ENCODE results near the gene CORIN. TPM values are rescaled to one million over a fixed set of nuclear protein-coding genes. Genes with fewer than 3 reads are reported as not detected.

CORIN gene, protein sequence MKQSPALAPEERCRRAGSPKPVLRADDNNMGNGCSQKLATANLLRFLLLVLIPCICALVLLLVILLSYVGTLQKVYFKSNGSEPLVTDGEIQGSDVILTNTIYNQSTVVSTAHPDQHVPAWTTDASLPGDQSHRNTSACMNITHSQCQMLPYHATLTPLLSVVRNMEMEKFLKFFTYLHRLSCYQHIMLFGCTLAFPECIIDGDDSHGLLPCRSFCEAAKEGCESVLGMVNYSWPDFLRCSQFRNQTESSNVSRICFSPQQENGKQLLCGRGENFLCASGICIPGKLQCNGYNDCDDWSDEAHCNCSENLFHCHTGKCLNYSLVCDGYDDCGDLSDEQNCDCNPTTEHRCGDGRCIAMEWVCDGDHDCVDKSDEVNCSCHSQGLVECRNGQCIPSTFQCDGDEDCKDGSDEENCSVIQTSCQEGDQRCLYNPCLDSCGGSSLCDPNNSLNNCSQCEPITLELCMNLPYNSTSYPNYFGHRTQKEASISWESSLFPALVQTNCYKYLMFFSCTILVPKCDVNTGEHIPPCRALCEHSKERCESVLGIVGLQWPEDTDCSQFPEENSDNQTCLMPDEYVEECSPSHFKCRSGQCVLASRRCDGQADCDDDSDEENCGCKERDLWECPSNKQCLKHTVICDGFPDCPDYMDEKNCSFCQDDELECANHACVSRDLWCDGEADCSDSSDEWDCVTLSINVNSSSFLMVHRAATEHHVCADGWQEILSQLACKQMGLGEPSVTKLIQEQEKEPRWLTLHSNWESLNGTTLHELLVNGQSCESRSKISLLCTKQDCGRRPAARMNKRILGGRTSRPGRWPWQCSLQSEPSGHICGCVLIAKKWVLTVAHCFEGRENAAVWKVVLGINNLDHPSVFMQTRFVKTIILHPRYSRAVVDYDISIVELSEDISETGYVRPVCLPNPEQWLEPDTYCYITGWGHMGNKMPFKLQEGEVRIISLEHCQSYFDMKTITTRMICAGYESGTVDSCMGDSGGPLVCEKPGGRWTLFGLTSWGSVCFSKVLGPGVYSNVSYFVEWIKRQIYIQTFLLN
- not detected for total RNA-seq

DNA sequence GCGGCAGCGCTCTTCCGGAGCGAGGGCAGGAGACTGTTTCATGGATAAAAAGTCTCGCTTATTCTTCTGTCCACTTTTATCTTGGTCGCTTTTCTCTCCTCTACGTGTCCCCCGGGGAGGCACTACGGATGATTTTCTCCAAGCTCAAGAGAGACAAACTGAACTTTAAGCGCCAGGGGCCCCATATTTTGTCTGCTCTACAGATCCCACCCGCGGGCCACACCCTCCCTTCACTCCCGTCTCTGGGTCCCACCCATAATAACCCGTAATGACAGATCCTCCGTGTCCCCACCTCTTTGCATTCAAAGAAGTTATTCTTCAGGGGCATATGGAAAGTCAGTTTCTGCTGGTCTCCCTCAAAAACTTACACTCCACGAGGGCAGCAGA is at the start of gene CORIN:
Gene CORIN, minus strand, starts transcription at position 160 of the 387 bp plus-strand sequence. Its CDS starts 118 bp downstream, at position 42.
- CTCF ChIA-PET: interaction anchor here (0.9 to 2.5 kb wide), 15 partner anchors 10 to 300 kb away, joined by 3 to 20 read pairs (median 5); no protein-coding TSS in a partner anchor
- H3K27me3 Mint-ChIP-seq (ENCODE audit: low read depth): peaks cover 8% of the 10 kb centered on the region
- ATAC-seq (peak; percentile 1), DNase-seq (no peak)
- H3K36me3 Mint-ChIP-seq (ENCODE audit: low read depth): peaks cover 3% of the 10 kb centered on the region
- H3K27ac Mint-ChIP-seq: peak within 1 kb of the TSS; percentile 64
- H3K9me3 Mint-ChIP-seq (ENCODE audit: insufficient read depth): no peaks in the 10 kb centered on the region
- POLR2A ChIA-PET: no interaction called here
- peaks cover 29% of the 10 kb centered on the region for H3K4me1 Mint-ChIP-seq (ENCODE audit: low read depth)
- H3K4me3 Mint-ChIP-seq: peak within 1 kb of the TSS; percentile 82

DNA sequence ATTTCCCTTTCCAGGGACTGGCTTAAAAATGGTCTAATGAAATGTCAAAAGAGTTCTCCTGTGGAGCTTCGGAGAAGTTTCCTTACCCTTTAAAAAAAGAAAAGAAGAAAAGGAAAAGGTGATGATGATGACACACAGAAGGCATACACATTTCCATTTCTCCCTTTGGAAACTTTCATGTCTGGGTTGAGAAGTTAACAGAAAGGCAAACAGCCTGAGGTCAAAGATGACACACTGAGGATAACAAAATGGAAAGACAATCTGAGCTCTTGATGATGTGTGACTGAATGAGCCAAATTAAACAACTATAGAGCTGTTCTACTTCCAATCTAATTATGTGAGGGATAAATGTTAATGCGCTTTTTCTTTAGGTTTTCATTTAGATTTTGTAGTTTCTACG is 44.4 kb upstream of the CORIN start:
- Mint-ChIP-seq H3K4me3 (no peak overlapping the region), H3K9me3 (ENCODE audit: insufficient read depth) (no peaks in the 10 kb centered on the region), H3K27me3 (ENCODE audit: low read depth) (no peaks in the 10 kb centered on the region), H3K4me1 (ENCODE audit: low read depth) (no peaks in the 10 kb centered on the region), H3K27ac (no peak overlapping the region), H3K36me3 (ENCODE audit: low read depth) (peaks cover 35% of the 10 kb centered on the region)
- POLR2A ChIA-PET: no interaction called here
- CTCF ChIA-PET: interaction anchor here (1.0 kb wide), 1 partner anchor 46 kb away, joined by 3 read pairs; no protein-coding TSS in a partner anchor
- DNase-seq (no peak), ATAC-seq (no peak)

DNA sequence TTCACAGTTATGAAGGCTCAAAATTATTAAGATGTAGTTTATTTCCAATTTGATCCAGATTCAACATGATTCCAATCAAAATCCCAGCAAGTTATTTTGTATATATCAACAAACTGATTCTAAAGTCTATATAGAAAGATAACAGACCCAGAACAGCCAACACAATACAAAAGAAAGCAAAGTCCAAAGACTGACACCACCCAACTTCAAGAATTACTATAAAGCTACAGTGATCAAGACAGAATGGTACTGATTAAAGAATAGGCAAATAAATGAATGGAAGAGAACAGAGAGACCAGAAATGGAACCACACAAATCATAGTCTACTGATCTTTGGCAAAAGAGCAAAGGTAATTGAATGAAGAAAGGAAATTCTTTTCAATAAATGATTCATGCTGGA is 41.6 kb upstream of the CORIN start:
- H3K27ac Mint-ChIP-seq: peak overlapping the region; percentile 20
- H3K4me3 Mint-ChIP-seq: no peak overlapping the region
- H3K27me3 Mint-ChIP-seq (ENCODE audit: low read depth): no peaks in the 10 kb centered on the region

DNA sequence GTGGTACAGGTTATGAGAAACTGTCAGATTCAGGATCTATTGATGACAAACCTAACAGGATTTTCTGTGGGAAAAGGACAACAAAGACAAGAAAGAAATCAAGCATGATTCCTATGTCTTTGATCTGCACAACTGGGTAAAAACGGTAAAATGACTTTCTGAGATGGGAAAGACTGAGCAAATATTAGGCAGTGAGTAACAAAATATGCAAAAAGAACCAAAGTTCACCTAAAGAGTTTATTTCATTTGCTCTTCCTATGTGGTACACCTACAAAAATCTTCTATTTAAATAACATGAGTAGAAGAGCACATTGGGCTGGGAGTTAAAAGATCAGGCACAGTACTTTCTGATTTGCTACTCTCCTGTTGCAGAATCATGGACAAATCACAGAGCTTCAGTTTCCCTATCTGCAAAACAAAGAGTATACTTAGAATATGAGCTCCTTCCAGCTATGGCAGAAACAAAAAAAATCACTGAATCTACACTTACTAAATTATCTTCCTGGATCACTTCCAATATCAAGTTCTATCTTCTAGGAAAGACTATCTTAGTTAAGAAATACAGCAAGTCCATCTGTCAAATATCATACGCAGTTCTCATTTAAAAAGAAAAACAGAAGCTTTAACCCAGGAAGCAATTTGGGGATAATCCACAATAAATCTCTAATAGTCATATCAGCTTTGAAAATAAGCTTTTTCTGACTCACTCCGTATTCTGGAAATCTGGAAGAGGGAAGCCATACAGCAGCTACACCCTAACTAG is 39.1 kb upstream of the CORIN start:
- Mint-ChIP-seq H3K36me3 (ENCODE audit: low read depth) (peaks cover 49% of the 10 kb centered on the region), H3K4me3 (no peak overlapping the region), H3K27ac (no peak overlapping the region), H3K9me3 (ENCODE audit: insufficient read depth) (no peaks in the 10 kb centered on the region), H3K4me1 (ENCODE audit: low read depth) (peaks cover 8% of the 10 kb centered on the region), H3K27me3 (ENCODE audit: low read depth) (no peaks in the 10 kb centered on the region)
- ChIA-PET CTCF (no interaction called here), POLR2A (no interaction called here)
- DNase-seq: no peak
- ATAC-seq: no peak

More for the DNA sequence above, 41.6 kb upstream of the CORIN start:
- ChIA-PET CTCF (interaction anchor here (0.6 to 1.1 kb wide), 2 partner anchors 8 to 193 kb away, joined by 3 read pairs; no protein-coding TSS in a partner anchor), POLR2A (no interaction called here)
- Mint-ChIP-seq H3K9me3 (ENCODE audit: insufficient read depth) (no peaks in the 10 kb centered on the region), H3K4me1 (ENCODE audit: low read depth) (peaks cover 1% of the 10 kb centered on the region), H3K36me3 (ENCODE audit: low read depth) (peaks cover 48% of the 10 kb centered on the region)
- no peak for ATAC-seq
- no peak for DNase-seq

DNA sequence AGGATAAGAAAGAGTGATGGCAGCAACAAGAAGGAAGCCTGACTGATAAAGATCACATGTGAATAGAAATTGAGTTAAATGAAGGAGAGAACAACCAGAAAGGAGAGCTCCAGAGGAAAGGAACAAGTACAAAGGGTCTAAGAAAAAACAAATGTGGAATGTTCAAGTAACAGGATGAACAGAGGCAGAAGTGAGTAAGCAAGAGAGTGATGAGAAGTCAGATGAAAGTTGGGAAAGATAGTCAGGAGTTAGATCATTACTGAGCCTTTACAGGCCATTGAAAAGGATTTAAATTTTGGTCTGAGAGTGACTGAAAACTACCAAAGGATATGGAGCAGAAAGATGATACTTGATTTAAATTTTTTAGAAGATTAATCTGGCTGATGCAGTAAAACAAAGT is 38.4 kb upstream of the CORIN start:
- Mint-ChIP-seq H3K27ac (no peak overlapping the region), H3K36me3 (ENCODE audit: low read depth) (peaks cover 51% of the 10 kb centered on the region), H3K4me3 (no peak overlapping the region), H3K27me3 (ENCODE audit: low read depth) (no peaks in the 10 kb centered on the region), H3K9me3 (ENCODE audit: insufficient read depth) (no peaks in the 10 kb centered on the region), H3K4me1 (ENCODE audit: low read depth) (peaks cover 8% of the 10 kb centered on the region)
- ATAC-seq (no peak), DNase-seq (no peak)
- ChIA-PET CTCF (no interaction called here), POLR2A (no interaction called here)

DNA sequence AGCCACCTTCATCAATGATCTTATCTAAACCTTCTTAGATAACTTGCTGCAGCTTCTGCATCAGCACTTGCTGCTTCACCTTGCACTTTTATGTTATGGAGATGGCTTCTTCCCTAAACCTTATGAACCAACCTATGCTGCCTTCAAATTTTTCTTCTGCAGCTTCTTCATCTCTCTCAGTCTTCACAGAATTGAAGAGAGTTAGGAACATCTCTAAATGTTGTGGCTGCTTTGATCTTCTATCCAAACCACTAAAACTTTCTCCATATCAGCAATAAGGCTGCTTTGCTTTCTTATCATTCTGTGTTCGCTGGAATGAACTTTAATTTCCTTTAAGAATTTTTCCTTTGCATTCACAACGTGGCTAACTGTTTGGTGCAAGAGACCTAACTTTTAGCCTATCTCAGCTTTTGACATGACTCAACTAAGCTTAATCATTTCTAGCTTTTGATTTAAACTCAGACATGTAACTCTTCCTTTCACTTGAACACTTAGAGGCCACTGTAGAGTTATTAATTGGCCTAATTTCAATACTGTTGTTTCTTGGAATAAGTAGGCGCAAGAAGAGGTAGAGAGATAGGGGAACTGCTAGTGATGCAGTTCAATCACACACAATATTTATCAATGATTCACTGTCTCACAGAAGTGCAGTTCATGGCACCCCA is 36.1 kb upstream of the CORIN start:
- Mint-ChIP-seq H3K9me3 (ENCODE audit: insufficient read depth) (no peaks in the 10 kb centered on the region), H3K4me3 (no peak overlapping the region), H3K4me1 (ENCODE audit: low read depth) (peaks cover 8% of the 10 kb centered on the region), H3K36me3 (ENCODE audit: low read depth) (peaks cover 58% of the 10 kb centered on the region), H3K27me3 (ENCODE audit: low read depth) (no peaks in the 10 kb centered on the region), H3K27ac (no peak overlapping the region)
- DNase-seq: no peak
- no peak for ATAC-seq
- CTCF ChIA-PET: interaction anchor here (1.3 to 1.5 kb wide), 2 partner anchors 21 to 52 kb away, joined by 3 to 4 read pairs; no protein-coding TSS in a partner anchor
- POLR2A ChIA-PET: no interaction called here

DNA sequence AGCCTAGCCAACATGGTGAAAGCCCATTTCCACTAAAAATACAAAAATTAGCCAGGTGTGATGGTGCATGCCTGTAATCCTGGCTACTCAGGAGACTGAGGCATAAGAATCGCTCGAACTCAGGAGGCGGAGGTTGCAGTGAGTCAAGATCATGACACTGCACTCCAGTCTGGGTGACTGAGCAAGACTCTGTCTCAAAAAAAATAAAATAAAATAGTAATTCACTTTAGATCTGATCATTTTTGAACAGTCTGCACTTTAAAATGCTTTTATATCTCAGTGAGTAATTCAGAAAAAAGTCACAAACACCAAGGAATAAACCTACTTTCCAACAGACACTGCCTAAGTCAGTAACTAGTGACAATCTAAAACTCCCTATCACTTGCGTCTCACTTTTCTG is 25.6 kb upstream of the CORIN start:
- no peak for DNase-seq
- CTCF ChIA-PET: no interaction called here
- Mint-ChIP-seq H3K4me1 (ENCODE audit: low read depth) (no peaks in the 10 kb centered on the region), H3K36me3 (ENCODE audit: low read depth) (peaks cover 7% of the 10 kb centered on the region), H3K4me3 (no peak overlapping the region), H3K27me3 (ENCODE audit: low read depth) (no peaks in the 10 kb centered on the region), H3K27ac (no peak overlapping the region), H3K9me3 (ENCODE audit: insufficient read depth) (no peaks in the 10 kb centered on the region)
- ATAC-seq: no peak
- POLR2A ChIA-PET: no interaction called here

DNA sequence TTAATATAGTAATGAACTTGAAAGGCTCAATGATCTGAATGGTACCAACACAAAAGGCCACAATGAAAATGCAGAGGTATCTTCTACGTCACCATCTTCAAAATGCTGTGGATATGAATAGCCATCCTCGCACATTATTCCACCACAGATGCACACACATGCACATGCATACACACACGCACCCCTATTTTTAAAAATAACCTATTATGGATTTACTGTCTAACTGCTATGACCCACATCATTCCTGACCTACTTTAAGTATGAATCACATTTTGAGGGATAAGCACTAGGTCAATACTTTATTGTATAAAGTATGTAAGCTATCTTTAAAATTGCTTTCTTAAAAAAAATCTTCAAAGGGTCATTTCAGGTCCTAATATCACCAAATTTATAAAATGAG is 24.4 kb upstream of the CORIN start:
- H3K4me3 Mint-ChIP-seq: no peak overlapping the region
- no peaks in the 10 kb centered on the region for H3K4me1 Mint-ChIP-seq (ENCODE audit: low read depth)
- no peak overlapping the region for H3K27ac Mint-ChIP-seq
- no peak for DNase-seq
- no peaks in the 10 kb centered on the region for H3K9me3 Mint-ChIP-seq (ENCODE audit: insufficient read depth)
- H3K27me3 Mint-ChIP-seq (ENCODE audit: low read depth): no peaks in the 10 kb centered on the region
- ATAC-seq: no peak
- POLR2A ChIA-PET: no interaction called here
- CTCF ChIA-PET: no interaction called here
- H3K36me3 Mint-ChIP-seq (ENCODE audit: low read depth): peaks cover 4% of the 10 kb centered on the region

DNA sequence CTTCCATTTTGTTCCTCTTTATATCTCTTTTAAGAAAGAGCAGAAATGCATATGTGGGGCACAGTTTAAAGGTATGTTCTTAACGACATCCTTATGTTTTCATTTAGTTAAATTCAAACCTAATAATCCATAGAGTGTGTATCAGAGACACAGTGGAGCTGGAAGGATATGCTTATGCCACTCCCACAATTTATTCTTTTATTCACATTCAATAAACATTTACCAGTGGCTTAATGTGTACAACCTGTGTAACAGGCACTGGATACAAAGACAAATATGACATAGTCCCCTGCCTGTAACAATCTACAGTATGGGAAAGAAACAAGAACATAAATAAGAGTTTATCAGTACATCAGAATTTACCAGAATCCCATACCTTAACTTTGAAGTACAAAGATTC is 22.4 kb upstream of the CORIN start:
- Mint-ChIP-seq H3K4me1 (ENCODE audit: low read depth) (no peaks in the 10 kb centered on the region), H3K27me3 (ENCODE audit: low read depth) (no peaks in the 10 kb centered on the region), H3K9me3 (ENCODE audit: insufficient read depth) (no peaks in the 10 kb centered on the region), H3K36me3 (ENCODE audit: low read depth) (peaks cover 4% of the 10 kb centered on the region), H3K27ac (no peak overlapping the region), H3K4me3 (no peak overlapping the region)
- ATAC-seq (no peak), DNase-seq (no peak)
- ChIA-PET POLR2A (no interaction called here), CTCF (no interaction called here)

DNA sequence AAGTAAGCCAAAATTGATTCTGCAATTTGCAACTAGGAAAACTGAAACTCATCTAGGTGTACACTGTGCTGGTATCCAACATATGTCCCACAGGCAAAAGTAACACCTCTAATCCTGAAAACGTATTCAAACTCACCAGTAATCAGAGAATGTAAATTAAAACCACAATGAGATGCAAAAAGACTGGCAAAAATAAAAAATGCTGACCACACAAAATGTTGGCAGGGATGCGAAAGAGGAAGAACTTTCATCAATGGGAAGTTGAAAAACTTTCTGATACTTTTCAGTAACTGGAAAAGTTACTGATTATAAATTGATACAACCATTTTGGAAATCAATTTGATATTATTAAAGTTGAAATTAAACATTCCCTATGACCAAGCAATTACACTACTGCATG is 20.1 kb upstream of the CORIN start:
- Mint-ChIP-seq H3K9me3 (ENCODE audit: insufficient read depth) (no peaks in the 10 kb centered on the region), H3K4me1 (ENCODE audit: low read depth) (no peaks in the 10 kb centered on the region), H3K4me3 (no peak overlapping the region), H3K27me3 (ENCODE audit: low read depth) (no peaks in the 10 kb centered on the region), H3K36me3 (ENCODE audit: low read depth) (peaks cover 9% of the 10 kb centered on the region), H3K27ac (no peak overlapping the region)
- DNase-seq: no peak
- no peak for ATAC-seq
- CTCF ChIA-PET: no interaction called here
- POLR2A ChIA-PET: no interaction called here

DNA sequence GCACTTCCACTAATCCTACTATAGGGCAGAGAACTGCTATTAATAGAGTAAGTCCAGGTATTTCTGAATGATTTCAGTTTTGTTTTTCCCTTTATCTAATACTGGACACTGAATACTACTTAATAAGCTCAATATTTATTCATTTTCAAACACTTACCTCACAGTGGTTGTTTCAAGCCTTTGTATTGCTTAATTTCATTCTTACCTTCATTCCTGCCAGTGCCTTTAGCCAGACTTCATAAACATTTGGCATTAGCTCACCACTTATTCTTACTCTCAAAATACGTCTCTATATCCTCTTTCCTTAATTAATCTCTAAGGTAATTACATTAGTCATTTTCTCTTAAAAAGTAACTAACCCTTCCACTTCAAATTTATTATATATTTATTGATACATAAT is 18.8 kb upstream of the CORIN start:
- Mint-ChIP-seq H3K4me3 (no peak overlapping the region), H3K27ac (no peak overlapping the region), H3K36me3 (ENCODE audit: low read depth) (peaks cover 6% of the 10 kb centered on the region), H3K4me1 (ENCODE audit: low read depth) (no peaks in the 10 kb centered on the region), H3K27me3 (ENCODE audit: low read depth) (no peaks in the 10 kb centered on the region), H3K9me3 (ENCODE audit: insufficient read depth) (no peaks in the 10 kb centered on the region)
- ChIA-PET CTCF (no interaction called here), POLR2A (no interaction called here)
- DNase-seq (no peak), ATAC-seq (no peak)

All from activated CD8-positive, alpha-beta T cell treated with anti-CD3 and anti-CD28 coated beads, Interleukin-2, amount 10 ng/mL, durations not matched to agents 7 days and 5 days (primary cell).